GM21367 (cell line): ENCODE results near the gene L1CAM.

ENCODE experiments used
- ATAC-seq: cut with Tn5 transposase; IDR thresholded peaks from one replicate; pipeline ENCODE4 v1.9.1; 2021; ENCODE audit not compliant: unreplicated experiment

L1CAM gene

GRCh38 chrX:153812220-153812619 is 73.8 kb downstream of the L1CAM start:
- ATAC-seq, result no peak
